Neural crest cell (in vitro differentiated cells): Measurements from ENCODE around the gene HMX2. TPM values are rescaled to one million over a fixed set of nuclear protein-coding genes. Genes with fewer than 3 reads are reported as not detected.

Experiments used
- DNase-seq: peaks from one replicate; pipeline ENCODE4 v3.0.0; 2021; ENCODE audit warnings: low read depth, mixed read lengths, low spot score
- H3K27ac Mint-ChIP-seq: one replicate; pipeline ENCODE4 v1.8.0; 2021; ENCODE audit warnings: mild to moderate bottlenecking, mixed read lengths; ENCODE audit not compliant: unreplicated experiment
- H3K27me3 Mint-ChIP-seq: 2 replicates; pipeline ENCODE4 v1.8.0; 2021; ENCODE audit warnings: low read depth, mild to moderate bottlenecking, mixed read lengths
- H3K36me3 Mint-ChIP-seq: 2 replicates; pipeline ENCODE4 v1.8.0; 2021; ENCODE audit warnings: low read depth, mild to moderate bottlenecking, mixed read lengths
- H3K4me1 Mint-ChIP-seq: 2 replicates; pipeline ENCODE4 v1.8.0; 2021; ENCODE audit warnings: mixed read lengths
- H3K4me3 Mint-ChIP-seq: one replicate; pipeline ENCODE4 v1.8.0; 2021; ENCODE audit warnings: mild to moderate bottlenecking, mixed read lengths
- H3K9me3 Mint-ChIP-seq: 2 replicates; pipeline ENCODE4 v1.8.0; 2021; ENCODE audit warnings: mixed read lengths
- total RNA-seq: library from RNA; stranded (reverse); gene quantifications from 2 replicates; pipeline ENCODE4 v1.2.1, GENCODE V29; 2021
- TF ChIP-seq, protein P1 (sequence below): fragments of 200-600 bp; sonication (generic); conservative IDR thresholded peaks from 2 replicates; pipeline ENCODE4 v1.5.0; 2021; ENCODE audit warnings: antibody characterized with exemption, mild to moderate bottlenecking

Gene HMX2
- total RNA-seq, 1 donor from 2014 or later, result not detected

DNA sequence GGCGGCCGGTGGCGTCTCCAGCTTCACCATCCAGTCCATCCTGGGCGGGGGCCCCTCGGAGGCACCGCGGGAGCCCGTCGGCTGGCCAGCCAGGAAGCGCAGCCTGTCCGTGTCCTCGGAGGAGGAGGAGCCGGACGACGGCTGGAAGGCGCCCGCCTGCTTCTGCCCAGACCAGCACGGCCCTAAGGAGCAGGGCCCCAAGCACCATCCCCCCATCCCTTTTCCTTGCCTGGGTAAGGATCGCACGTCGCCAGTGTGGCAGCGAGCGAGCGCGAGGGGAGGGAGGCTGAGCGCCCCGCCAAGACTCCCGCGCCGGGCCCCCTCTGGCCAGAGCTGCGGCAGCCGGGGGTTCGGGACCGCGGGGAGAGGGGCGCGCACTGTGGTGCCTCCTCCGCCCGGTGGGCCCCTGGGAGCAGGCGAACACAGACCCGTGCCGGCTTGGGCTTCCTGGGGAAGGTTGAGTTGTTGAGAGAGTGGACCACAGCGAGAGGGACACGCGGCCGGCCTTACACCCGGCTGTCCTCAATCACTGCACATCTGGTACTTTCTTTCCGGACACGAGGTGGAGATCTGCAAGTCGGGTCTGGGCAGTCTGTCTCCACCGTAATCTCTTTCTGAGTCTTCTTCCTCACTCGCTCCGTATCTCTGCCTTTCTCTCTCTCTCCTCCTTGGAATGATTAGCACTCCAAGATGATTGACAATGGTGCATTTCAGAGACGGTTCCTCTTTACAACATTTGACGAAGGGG, 652 bp downstream of the HMX2 start:
- DNase-seq, result no peak
- TF ChIP-seq, protein P1, sequence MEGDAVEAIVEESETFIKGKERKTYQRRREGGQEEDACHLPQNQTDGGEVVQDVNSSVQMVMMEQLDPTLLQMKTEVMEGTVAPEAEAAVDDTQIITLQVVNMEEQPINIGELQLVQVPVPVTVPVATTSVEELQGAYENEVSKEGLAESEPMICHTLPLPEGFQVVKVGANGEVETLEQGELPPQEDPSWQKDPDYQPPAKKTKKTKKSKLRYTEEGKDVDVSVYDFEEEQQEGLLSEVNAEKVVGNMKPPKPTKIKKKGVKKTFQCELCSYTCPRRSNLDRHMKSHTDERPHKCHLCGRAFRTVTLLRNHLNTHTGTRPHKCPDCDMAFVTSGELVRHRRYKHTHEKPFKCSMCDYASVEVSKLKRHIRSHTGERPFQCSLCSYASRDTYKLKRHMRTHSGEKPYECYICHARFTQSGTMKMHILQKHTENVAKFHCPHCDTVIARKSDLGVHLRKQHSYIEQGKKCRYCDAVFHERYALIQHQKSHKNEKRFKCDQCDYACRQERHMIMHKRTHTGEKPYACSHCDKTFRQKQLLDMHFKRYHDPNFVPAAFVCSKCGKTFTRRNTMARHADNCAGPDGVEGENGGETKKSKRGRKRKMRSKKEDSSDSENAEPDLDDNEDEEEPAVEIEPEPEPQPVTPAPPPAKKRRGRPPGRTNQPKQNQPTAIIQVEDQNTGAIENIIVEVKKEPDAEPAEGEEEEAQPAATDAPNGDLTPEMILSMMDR, result no peak
- H3K4me1 Mint-ChIP-seq, result peaks cover 19% of the 10 kb centered on the region
- peaks cover 96% of the 10 kb centered on the region for H3K27me3 Mint-ChIP-seq
- no peak overlapping the region for H3K27ac Mint-ChIP-seq
- no peaks in the 10 kb centered on the region for H3K9me3 Mint-ChIP-seq
- peak overlapping the region; percentile 10 for H3K4me3 Mint-ChIP-seq
- H3K36me3 Mint-ChIP-seq, result no peaks in the 10 kb centered on the region

DNA sequence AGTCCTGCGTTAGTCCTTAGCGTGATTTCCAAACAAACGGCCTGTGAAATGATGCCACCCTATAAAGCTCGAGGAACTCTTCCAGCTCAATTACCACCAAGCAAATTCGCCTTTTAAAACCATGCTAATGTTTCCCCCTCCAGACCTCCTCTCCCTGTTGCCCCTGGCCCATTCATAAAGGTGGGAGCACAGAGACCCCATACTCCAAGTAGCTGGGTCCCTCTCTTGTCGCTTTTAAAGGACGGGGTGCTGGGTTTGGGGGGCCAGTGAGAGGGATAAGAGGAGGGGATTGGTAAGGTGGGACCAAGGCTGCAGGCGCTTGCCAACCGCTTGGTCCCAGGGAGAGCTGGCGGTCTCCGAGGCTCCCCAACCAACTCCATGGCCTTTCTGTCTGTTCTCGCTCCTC, 1.2 kb downstream of the HMX2 start:
- H3K27me3 Mint-ChIP-seq, result peaks cover 95% of the 10 kb centered on the region
- TF ChIP-seq, protein P1, result no peak
- H3K9me3 Mint-ChIP-seq, result no peaks in the 10 kb centered on the region
- no peaks in the 10 kb centered on the region for H3K36me3 Mint-ChIP-seq
- H3K4me3 Mint-ChIP-seq, result peak overlapping the region; percentile 10
- H3K4me1 Mint-ChIP-seq, result peaks cover 23% of the 10 kb centered on the region
- no peak overlapping the region for H3K27ac Mint-ChIP-seq
- no peak for DNase-seq

DNA sequence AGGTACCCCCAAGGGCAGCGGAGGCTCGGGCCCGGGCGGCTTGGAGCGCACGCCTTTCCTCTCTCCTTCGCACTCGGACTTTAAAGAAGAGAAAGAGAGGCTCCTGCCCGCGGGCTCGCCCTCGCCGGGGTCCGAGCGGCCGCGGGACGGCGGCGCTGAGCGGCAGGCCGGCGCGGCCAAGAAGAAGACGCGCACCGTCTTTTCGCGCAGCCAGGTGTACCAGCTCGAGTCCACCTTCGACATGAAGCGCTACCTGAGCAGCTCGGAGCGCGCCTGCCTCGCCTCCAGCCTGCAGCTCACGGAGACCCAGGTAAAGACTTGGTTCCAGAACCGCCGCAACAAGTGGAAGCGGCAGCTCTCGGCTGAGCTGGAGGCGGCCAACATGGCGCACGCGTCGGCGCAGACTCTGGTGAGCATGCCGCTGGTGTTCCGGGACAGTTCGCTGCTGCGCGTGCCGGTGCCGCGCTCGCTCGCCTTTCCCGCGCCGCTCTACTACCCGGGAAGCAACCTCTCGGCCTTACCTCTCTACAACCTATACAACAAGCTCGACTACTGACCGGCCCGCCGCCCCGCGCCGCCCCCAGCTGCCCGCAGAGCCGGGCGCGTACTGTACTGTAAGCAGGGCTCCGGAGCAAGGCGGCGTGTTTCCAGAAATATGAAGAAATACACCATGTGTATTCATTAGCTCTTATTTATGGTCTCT, 1.8 kb downstream of the HMX2 start:
- Mint-ChIP-seq H3K4me1 (peaks cover 25% of the 10 kb centered on the region), H3K4me3 (peak overlapping the region; percentile 81), H3K36me3 (no peaks in the 10 kb centered on the region), H3K27me3 (peaks cover 90% of the 10 kb centered on the region), H3K27ac (no peak overlapping the region), H3K9me3 (no peaks in the 10 kb centered on the region)
- TF ChIP-seq, protein P1, result no peak
- no peak for DNase-seq

DNA sequence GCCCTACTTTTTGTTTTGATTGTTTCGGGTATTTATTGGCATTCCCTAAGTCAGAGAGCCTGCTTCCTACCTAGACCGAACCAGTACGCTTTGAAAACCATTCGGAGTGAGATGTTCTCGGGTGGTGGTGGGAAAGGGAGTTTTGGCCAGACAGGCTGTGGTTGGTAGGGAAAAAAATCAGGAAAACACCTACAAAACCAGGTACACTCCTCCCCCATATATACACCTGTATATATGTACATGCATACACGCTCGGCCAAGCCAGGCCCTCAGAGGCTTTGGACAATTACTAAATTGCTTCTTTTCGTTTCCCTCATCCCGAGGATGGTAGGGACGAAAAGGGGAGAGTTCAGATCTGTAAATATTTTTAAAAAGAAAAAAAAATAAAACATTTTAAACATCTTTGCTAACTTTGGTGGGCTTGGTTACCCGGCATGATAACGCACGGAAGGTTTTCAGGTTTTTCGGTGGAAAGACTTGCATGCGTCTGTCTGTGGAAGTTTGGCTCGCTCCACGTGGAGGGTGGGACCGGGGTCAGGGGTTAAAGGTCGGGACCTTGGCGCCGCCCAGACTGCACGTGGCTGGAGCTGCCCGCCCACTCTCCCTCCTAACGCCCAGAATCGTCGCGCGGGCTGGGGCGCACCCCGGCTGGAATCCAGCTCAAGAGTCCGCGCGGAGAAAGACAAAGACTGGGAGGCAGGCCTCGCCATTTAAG, 2.5 kb downstream of the HMX2 start:
- H3K27me3 Mint-ChIP-seq, result peaks cover 83% of the 10 kb centered on the region
- no peaks in the 10 kb centered on the region for H3K9me3 Mint-ChIP-seq
- DNase-seq, result no peak
- no peak overlapping the region for H3K27ac Mint-ChIP-seq
- peak overlapping the region; percentile 81 for H3K4me3 Mint-ChIP-seq
- H3K4me1 Mint-ChIP-seq, result peaks cover 29% of the 10 kb centered on the region
- H3K36me3 Mint-ChIP-seq, result no peaks in the 10 kb centered on the region
- TF ChIP-seq, protein P1, result no peak

DNA sequence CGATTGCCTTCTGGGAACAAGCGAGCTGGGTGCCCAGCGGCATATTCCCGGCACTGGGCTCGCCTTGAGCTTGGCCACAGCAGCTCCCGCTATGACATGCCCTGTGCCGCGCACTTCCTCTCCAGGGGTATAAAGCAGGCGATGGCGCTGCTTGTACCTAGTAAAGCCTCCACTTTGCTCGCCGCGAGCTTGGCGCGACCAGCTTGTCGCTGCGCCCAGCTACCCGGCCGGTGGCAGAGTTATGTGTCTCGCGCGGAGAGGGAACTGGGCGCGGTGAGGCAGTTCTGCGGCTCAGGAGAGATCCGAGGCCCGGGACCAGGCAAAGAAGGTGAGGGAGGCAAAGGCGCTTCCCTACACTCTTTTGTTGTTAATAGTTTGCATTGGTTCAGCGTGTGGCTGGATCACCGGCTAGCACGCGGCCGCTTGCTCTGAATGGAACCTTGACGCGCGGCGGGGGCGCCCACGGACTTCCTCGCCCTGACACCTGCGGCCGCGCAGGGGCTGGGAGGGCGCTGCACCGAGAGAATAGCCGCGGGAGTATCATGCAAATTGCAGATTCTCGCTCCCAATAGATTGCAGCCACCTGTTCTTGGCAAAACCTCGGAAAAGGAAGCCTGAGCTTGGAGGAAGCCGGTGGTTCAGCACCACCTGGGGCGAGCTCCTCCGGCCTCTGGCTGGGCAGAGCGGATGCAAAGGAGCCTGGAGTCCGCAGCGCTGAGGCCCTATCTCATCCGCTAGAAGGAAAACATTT, 3.2 kb downstream of the HMX2 start:
- Mint-ChIP-seq H3K9me3 (no peaks in the 10 kb centered on the region), H3K27ac (no peak overlapping the region), H3K4me1 (peaks cover 33% of the 10 kb centered on the region), H3K36me3 (peaks cover 2% of the 10 kb centered on the region), H3K4me3 (peak overlapping the region; percentile 66), H3K27me3 (peaks cover 75% of the 10 kb centered on the region)
- TF ChIP-seq, protein P1, result no peak
- no peak for DNase-seq
